Stimulated activated memory B cell treated with anti-CD40 and anti-IgM and Interleukin-4, amounts not matched to agents 10 μg/mL and 1 μg/mL and 100 μg/mL, for 72 hours (primary cell): Measurements from ENCODE around the gene HS6ST1.
A peak's percentile ranks its signal among the peaks of the same experiment; 100 is the strongest.
"Not testable (repeated sequence)": the region's sequence is repeated elsewhere in the genome, so short reads cannot be mapped to it uniquely, and the experiment has no call there.

Experiments used
- ATAC-seq: fragments of 150-1000 bp; cut with Tn5 transposase; 2 replicates; pipeline ENCODE4 v1.10.0; 2021
- H3K27ac Mint-ChIP-seq: one replicate; pipeline ENCODE4 v1.8.0; 2022; ENCODE audit warnings: mild to moderate bottlenecking, mixed read lengths
- H3K27me3 Mint-ChIP-seq: one replicate; pipeline ENCODE4 v1.8.0; 2022; ENCODE audit warnings: mixed read lengths
- H3K36me3 Mint-ChIP-seq: one replicate; pipeline ENCODE4 v1.8.0; 2022; ENCODE audit warnings: mixed read lengths
- H3K4me1 Mint-ChIP-seq: one replicate; pipeline ENCODE4 v1.8.0; 2022; ENCODE audit warnings: mixed read lengths
- H3K4me3 Mint-ChIP-seq: one replicate; pipeline ENCODE4 v1.8.0; 2022; ENCODE audit warnings: mild to moderate bottlenecking, moderate library complexity, mixed read lengths
- H3K9me3 Mint-ChIP-seq: one replicate; pipeline ENCODE4 v1.8.0; 2022; ENCODE audit warnings: mixed read lengths

HS6ST1 gene

GRCh38 chr2:128269990-128270671 lies 48.5 kb downstream of the HS6ST1 start:
- Mint-ChIP-seq H3K27ac (no peak overlapping the region), H3K4me1 (peaks cover 2% of the 10 kb centered on the region), H3K36me3 (peaks cover 19% of the 10 kb centered on the region), H3K9me3 (peaks cover 10% of the 10 kb centered on the region), H3K4me3 (no peak overlapping the region), H3K27me3 (no peaks in the 10 kb centered on the region)
- no peak for ATAC-seq

GRCh38 chr2:128269063-128269989 lies 49.3 kb downstream of the HS6ST1 start:
- no peak overlapping the region for H3K27ac Mint-ChIP-seq
- H3K36me3 Mint-ChIP-seq, result peaks cover 11% of the 10 kb centered on the region
- H3K4me3 Mint-ChIP-seq, result no peak overlapping the region
- no peak for ATAC-seq
- H3K27me3 Mint-ChIP-seq, result no peaks in the 10 kb centered on the region
- H3K4me1 Mint-ChIP-seq, result peaks cover 6% of the 10 kb centered on the region
- peaks cover 5% of the 10 kb centered on the region for H3K9me3 Mint-ChIP-seq

GRCh38 chr2:128268611-128269010 lies 50.1 kb downstream of the HS6ST1 start:
- not testable (repeated sequence) for H3K27ac Mint-ChIP-seq

GRCh38 chr2:128268145-128268544 lies 50.5 kb downstream of the HS6ST1 start:
- not testable (repeated sequence) for ATAC-seq

More at GRCh38 chr2:128268611-128269010, 50.1 kb downstream of the HS6ST1 start:
- H3K4me1 Mint-ChIP-seq, H3K9me3 Mint-ChIP-seq, H3K27me3 Mint-ChIP-seq, ATAC-seq, H3K36me3 Mint-ChIP-seq, H3K4me3 Mint-ChIP-seq: not testable (repeated sequence)

GRCh38 chr2:128267649-128268048 lies 51.0 kb downstream of the HS6ST1 start:
- not testable (repeated sequence) for H3K36me3 Mint-ChIP-seq, ATAC-seq, H3K9me3 Mint-ChIP-seq, H3K27me3 Mint-ChIP-seq, H3K4me3 Mint-ChIP-seq, H3K4me1 Mint-ChIP-seq, H3K27ac Mint-ChIP-seq

More at GRCh38 chr2:128268145-128268544, 50.5 kb downstream of the HS6ST1 start:
- H3K36me3 Mint-ChIP-seq, H3K4me1 Mint-ChIP-seq, H3K27me3 Mint-ChIP-seq, H3K4me3 Mint-ChIP-seq, H3K9me3 Mint-ChIP-seq, H3K27ac Mint-ChIP-seq: not testable (repeated sequence)

- not testable (repeated sequence) for ATAC-seq, H3K27me3 Mint-ChIP-seq, H3K9me3 Mint-ChIP-seq, H3K4me1 Mint-ChIP-seq, H3K27ac Mint-ChIP-seq, H3K36me3 Mint-ChIP-seq, H3K4me3 Mint-ChIP-seq
These were observed 51.5 kb downstream of the HS6ST1 start for GRCh38 chr2:128267197-128267596.

- H3K4me1 Mint-ChIP-seq, H3K27ac Mint-ChIP-seq, H3K9me3 Mint-ChIP-seq, ATAC-seq, H3K4me3 Mint-ChIP-seq, H3K36me3 Mint-ChIP-seq, H3K27me3 Mint-ChIP-seq: not testable (repeated sequence)
These were observed 52.2 kb downstream of the HS6ST1 start for GRCh38 chr2:128266463-128266862.

- H3K9me3 Mint-ChIP-seq, H3K27me3 Mint-ChIP-seq, H3K4me3 Mint-ChIP-seq, H3K27ac Mint-ChIP-seq, H3K4me1 Mint-ChIP-seq, H3K36me3 Mint-ChIP-seq, ATAC-seq: not testable (repeated sequence)
These were observed 53.1 kb downstream of the HS6ST1 start for GRCh38 chr2:128265608-128265993.

GRCh38 chr2:128264881-128265607 lies 53.6 kb downstream of the HS6ST1 start:
- ATAC-seq, result no peak
- Mint-ChIP-seq H3K36me3 (no peaks in the 10 kb centered on the region), H3K27ac (no peak overlapping the region), H3K27me3 (no peaks in the 10 kb centered on the region), H3K4me3 (no peak overlapping the region), H3K9me3 (no peaks in the 10 kb centered on the region), H3K4me1 (peaks cover 6% of the 10 kb centered on the region)

GRCh38 chr2:128263902-128264331 lies 54.8 kb downstream of the HS6ST1 start:
- ATAC-seq, result no peak
- no peak overlapping the region for H3K27ac Mint-ChIP-seq
- H3K27me3 Mint-ChIP-seq, result no peaks in the 10 kb centered on the region

GRCh38 chr2:128262315-128263253 lies 56.1 kb downstream of the HS6ST1 start:
- Mint-ChIP-seq H3K4me1 (peaks cover 6% of the 10 kb centered on the region), H3K27me3 (no peaks in the 10 kb centered on the region), H3K9me3 (no peaks in the 10 kb centered on the region), H3K36me3 (no peaks in the 10 kb centered on the region), H3K27ac (no peak overlapping the region), H3K4me3 (no peak overlapping the region)
- no peak for ATAC-seq

More at GRCh38 chr2:128263902-128264331, 54.8 kb downstream of the HS6ST1 start:
- no peaks in the 10 kb centered on the region for H3K36me3 Mint-ChIP-seq
- peaks cover 6% of the 10 kb centered on the region for H3K4me1 Mint-ChIP-seq
- no peaks in the 10 kb centered on the region for H3K9me3 Mint-ChIP-seq
- H3K4me3 Mint-ChIP-seq, result no peak overlapping the region

- ATAC-seq, result peak; percentile 26
- Mint-ChIP-seq H3K27ac (no peak overlapping the region), H3K36me3 (no peaks in the 10 kb centered on the region), H3K27me3 (peaks cover 3% of the 10 kb centered on the region), H3K4me1 (peaks cover 6% of the 10 kb centered on the region), H3K4me3 (no peak overlapping the region), H3K9me3 (no peaks in the 10 kb centered on the region)
These were observed 57.2 kb downstream of the HS6ST1 start for GRCh38 chr2:128261245-128262128.

- H3K27me3 Mint-ChIP-seq, result peaks cover 13% of the 10 kb centered on the region
- H3K4me3 Mint-ChIP-seq, result no peak overlapping the region
- H3K4me1 Mint-ChIP-seq, result peaks cover 6% of the 10 kb centered on the region
- H3K36me3 Mint-ChIP-seq, result no peaks in the 10 kb centered on the region
- H3K27ac Mint-ChIP-seq, result no peak overlapping the region
- H3K9me3 Mint-ChIP-seq, result peaks cover under 1% of the 10 kb centered on the region
- ATAC-seq, result no peak
These were observed 58.2 kb downstream of the HS6ST1 start for GRCh38 chr2:128260239-128261138.
